Muscle of leg (tissue), 9 donors: ENCODE results near the gene TMEM60. TPM values are rescaled to one million over a fixed set of nuclear protein-coding genes. Genes with fewer than 3 reads are reported as not detected.

Source experiments
- polyA plus RNA-seq, 8 donors: library from polyadenylated mRNA; unstranded; fragments of 120-200 nt; gene quantifications; one replicate each; pipeline versions ENCODE4 v1.2.1 to v1.2.3, GENCODE V29; 2013; ENCODE audit warnings: inconsistent platforms in 1 of 8, low replicate concordance in 1 of 8; ENCODE audit not compliant: insufficient read length in 8 of 8, insufficient read depth in 1 of 8
- total RNA-seq: library from RNA; stranded (reverse); fragments of 120-200 nt; gene quantifications from one replicate; pipeline ENCODE4 v1.2.4, GENCODE V29; 2013

TMEM60 gene
- total and polyA plus RNA-seq, 9 donors, result 10.5 to 14.7 (median 11.8) TPM

Other genes with a start within 250 kb of the TMEM60 start
- gene RSBN1L, start 102.0 kb downstream of the TMEM60 start, total RNA-seq, result 19.3 TPM
- 10 to 100 TPM; 14.5 to 19.3 (median 15.7) TPM for gene RSBN1L, start 102.0 kb downstream of the TMEM60 start, polyA plus RNA-seq
- 18.2 TPM for gene PHTF2, start 339 bp upstream of the TMEM60 start, total RNA-seq
- 10 to 100 TPM; 10.5 to 21.7 (median 19.1) TPM for gene PHTF2, start 339 bp upstream of the TMEM60 start, polyA plus RNA-seq